Measurements from ENCODE around the gene CYP51A1.

DNA sequence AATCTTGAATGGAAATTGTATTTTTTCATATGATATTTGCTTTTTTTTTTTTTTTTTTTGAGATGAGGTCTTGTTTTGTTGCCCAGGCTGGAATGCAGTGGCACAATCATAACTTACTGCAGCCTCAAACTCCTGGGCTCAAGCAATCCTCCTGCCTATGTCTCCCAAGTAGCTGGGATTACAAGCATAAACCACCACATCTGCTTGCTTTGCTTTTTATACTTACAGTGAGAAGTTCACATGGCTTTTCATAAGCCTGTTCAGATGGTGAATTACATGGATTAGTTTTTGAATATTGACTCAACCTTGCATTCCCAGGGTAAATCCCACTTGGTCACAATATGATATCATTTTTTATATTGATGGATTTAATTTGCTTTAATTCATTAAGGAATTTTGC is 22.7 kb upstream of the CYP51A1 start:
- TF ChIP-seq, protein P1, sequence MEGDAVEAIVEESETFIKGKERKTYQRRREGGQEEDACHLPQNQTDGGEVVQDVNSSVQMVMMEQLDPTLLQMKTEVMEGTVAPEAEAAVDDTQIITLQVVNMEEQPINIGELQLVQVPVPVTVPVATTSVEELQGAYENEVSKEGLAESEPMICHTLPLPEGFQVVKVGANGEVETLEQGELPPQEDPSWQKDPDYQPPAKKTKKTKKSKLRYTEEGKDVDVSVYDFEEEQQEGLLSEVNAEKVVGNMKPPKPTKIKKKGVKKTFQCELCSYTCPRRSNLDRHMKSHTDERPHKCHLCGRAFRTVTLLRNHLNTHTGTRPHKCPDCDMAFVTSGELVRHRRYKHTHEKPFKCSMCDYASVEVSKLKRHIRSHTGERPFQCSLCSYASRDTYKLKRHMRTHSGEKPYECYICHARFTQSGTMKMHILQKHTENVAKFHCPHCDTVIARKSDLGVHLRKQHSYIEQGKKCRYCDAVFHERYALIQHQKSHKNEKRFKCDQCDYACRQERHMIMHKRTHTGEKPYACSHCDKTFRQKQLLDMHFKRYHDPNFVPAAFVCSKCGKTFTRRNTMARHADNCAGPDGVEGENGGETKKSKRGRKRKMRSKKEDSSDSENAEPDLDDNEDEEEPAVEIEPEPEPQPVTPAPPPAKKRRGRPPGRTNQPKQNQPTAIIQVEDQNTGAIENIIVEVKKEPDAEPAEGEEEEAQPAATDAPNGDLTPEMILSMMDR (conservative IDR thresholded peaks at IDR 0.05 in 1 of 2, IDR thresholded peaks at IDR 0.05 in 1 of 2; ENCODE audit: extremely low read depth in 1 of 2, insufficient read depth in 1 of 2, low read depth in 1 of 2, low read length in 2 of 2) = no peak
- TF ChIP-seq EZH2 (IDR thresholded peaks at IDR 0.05; ENCODE audit: borderline replicate concordance, low read length) = no peak

All from mammary epithelial cell (primary cell).